ENCODE data around the gene MPO.

The MPO gene

GRCh38 chr17:58280480-58281217 lies at the start of gene MPO:
Gene MPO (minus strand): TSS chr17:58280935. CDS start chr17:58280758, 177 bp downstream.
- no peak within 1 kb of the TSS for H3K27ac Mint-ChIP-seq
- DNase-seq, result no peak
- H3K36me3 Mint-ChIP-seq (ENCODE audit: low read depth), result no peaks in the 10 kb centered on the region
- no peak within 1 kb of the TSS for H3K4me3 Mint-ChIP-seq
- H3K9me3 Mint-ChIP-seq, result no peaks in the 10 kb centered on the region
- no peak for TF ChIP-seq CTCF (IDR thresholded peaks at IDR 0.05)
- H3K27me3 Mint-ChIP-seq (ENCODE audit: low read depth, poor library complexity), result peaks cover 36% of the 10 kb centered on the region
- H3K4me1 Mint-ChIP-seq, result peaks cover 5% of the 10 kb centered on the region

GRCh38 chr17:58329810-58330537 lies 49.2 kb upstream of the MPO start:
- Mint-ChIP-seq H3K27ac (no peak overlapping the region), H3K4me3 (peak overlapping the region; percentile 79), H3K9me3 (no peaks in the 10 kb centered on the region), H3K27me3 (ENCODE audit: low read depth, poor library complexity) (peaks cover 11% of the 10 kb centered on the region), H3K4me1 (peaks cover 74% of the 10 kb centered on the region), H3K36me3 (ENCODE audit: low read depth) (no peaks in the 10 kb centered on the region)
- TF ChIP-seq CTCF (IDR thresholded peaks at IDR 0.05), result no peak
- no peak for DNase-seq

GRCh38 chr17:58329035-58329809 lies 48.5 kb upstream of the MPO start:
- H3K9me3 Mint-ChIP-seq, result no peaks in the 10 kb centered on the region
- peak overlapping the region; percentile 79 for H3K4me3 Mint-ChIP-seq

GRCh38 chr17:58328195-58329034 lies 47.7 kb upstream of the MPO start, which contains the start of gene TSPOAP1:
Gene TSPOAP1 (minus strand): TSS chr17:58328795. CDS start chr17:58327920, 875 bp downstream.
- H3K27ac Mint-ChIP-seq, result peak within 1 kb of the TSS; percentile 93
- H3K4me3 Mint-ChIP-seq, result peak within 1 kb of the TSS; percentile 79
- peaks cover 83% of the 10 kb centered on the region for H3K4me1 Mint-ChIP-seq
- peaks cover 11% of the 10 kb centered on the region for H3K27me3 Mint-ChIP-seq (ENCODE audit: low read depth, poor library complexity)
- no peaks in the 10 kb centered on the region for H3K36me3 Mint-ChIP-seq (ENCODE audit: low read depth)
- H3K9me3 Mint-ChIP-seq, result no peaks in the 10 kb centered on the region
- no peak for TF ChIP-seq CTCF (IDR thresholded peaks at IDR 0.05)
- DNase-seq, result peak; percentile 77

More at GRCh38 chr17:58329035-58329809, 48.5 kb upstream of the MPO start:
- no peak for DNase-seq
- peak; percentile 27 for TF ChIP-seq CTCF (IDR thresholded peaks at IDR 0.05)
- no peaks in the 10 kb centered on the region for H3K36me3 Mint-ChIP-seq (ENCODE audit: low read depth)
- H3K27me3 Mint-ChIP-seq (ENCODE audit: low read depth, poor library complexity), result peaks cover 11% of the 10 kb centered on the region
- peak overlapping the region; percentile 64 for H3K27ac Mint-ChIP-seq
- H3K4me1 Mint-ChIP-seq, result peaks cover 75% of the 10 kb centered on the region

Data from nephron progenitor cell (in vitro differentiated cells).